GM23338 (cell line): Measurements from ENCODE around the gene HOXD1. TPM values are rescaled to one million over a fixed set of nuclear protein-coding genes. Genes with fewer than 3 reads are reported as not detected.
A peak's percentile ranks its signal among the peaks of the same experiment; 100 is the strongest.

Source experiments
- ATAC-seq: fragments of 200-7000 bp; cut with Tn5 transposase; 3 replicates; pipeline ENCODE4 v1.9.1; 2020
- DNase-seq: peaks from one replicate; pipeline ENCODE4 v3.0.0-alpha.2; 2015; ENCODE audit warnings: low spot score
- H2AFZ ChIP-seq: fragments of 200-600 bp; sonication (generic); 2 replicates; pipeline ENCODE4 v1.8.0; 2016; ENCODE audit warnings: antibody characterized with exemption, mild to moderate bottlenecking, moderate library complexity
- H3F3A ChIP-seq: fragments of 200-600 bp; sonication (generic); replicated peaks from 2 replicates; pipeline ENCODE4 v1.8.0; 2017; ENCODE audit warnings: antibody characterized with exemption, mixed run types, low read depth
- H3K27ac ChIP-seq: fragments of 200-600 bp; sonication (generic); 2 replicates; pipeline ENCODE4 v1.6.1; 2016; ENCODE audit warnings: low read depth
- H3K27me3 ChIP-seq: fragments of 200-600 bp; sonication (generic); 2 replicates; pipeline ENCODE4 v1.8.0; 2016; ENCODE audit warnings: mild to moderate bottlenecking, mixed run types, moderate library complexity; ENCODE audit not compliant: insufficient read depth
- H3K36me3 ChIP-seq: fragments of 200-600 bp; sonication (generic); 2 replicates; pipeline ENCODE4 v1.8.0; 2016; ENCODE audit warnings: mild to moderate bottlenecking; ENCODE audit not compliant: insufficient read depth
- H3K4me1 ChIP-seq: fragments of 200-600 bp; sonication (generic); 2 replicates; pipeline ENCODE4 v1.8.0; 2016; ENCODE audit warnings: mild to moderate bottlenecking, moderate library complexity; ENCODE audit not compliant: insufficient read depth
- H3K4me2 ChIP-seq: fragments of 200-600 bp; sonication (generic); 2 replicates; pipeline ENCODE4 v1.7.1; 2017; ENCODE audit warnings: mixed run types
- H3K4me3 ChIP-seq: fragments of 200-600 bp; sonication (generic); 2 replicates; pipeline ENCODE4 v1.6.1; 2016; ENCODE audit warnings: mixed run types
- H3K79me2 ChIP-seq: fragments of 200-600 bp; sonication (generic); replicated peaks from 2 replicates; pipeline ENCODE4 v1.8.0; 2017; ENCODE audit warnings: mild to moderate bottlenecking; ENCODE audit not compliant: insufficient read depth
- H3K9me2 ChIP-seq: fragments of 200-600 bp; sonication (generic); 2 replicates; pipeline ENCODE4 v1.8.0; 2017; ENCODE audit not compliant: insufficient read depth
- H4K20me1 ChIP-seq: fragments of 200-600 bp; sonication (generic); replicated peaks from 2 replicates; pipeline ENCODE4 v1.8.0; 2017; ENCODE audit warnings: mild to moderate bottlenecking; ENCODE audit not compliant: insufficient read depth
- H3K27ac Mint-ChIP-seq: 2 replicates; pipeline ENCODE4 v1.8.0; 2020; ENCODE audit warnings: inconsistent platforms, mild to moderate bottlenecking, moderate library complexity, mixed read lengths
- H3K27me3 Mint-ChIP-seq: 3 replicates; pipeline ENCODE4 v1.8.0; 2022; ENCODE audit warnings: low read depth, mild to moderate bottlenecking, moderate library complexity, mixed read lengths, inconsistent platforms; ENCODE audit not compliant: insufficient read depth, poor library complexity
- H3K36me3 Mint-ChIP-seq: 3 replicates; pipeline ENCODE4 v1.8.0; 2021; ENCODE audit warnings: low read depth, mild to moderate bottlenecking, inconsistent platforms, moderate library complexity, mixed read lengths
- H3K4me1 Mint-ChIP-seq: 3 replicates; pipeline ENCODE4 v1.8.0; 2020; ENCODE audit warnings: mild to moderate bottlenecking, inconsistent platforms, mixed read lengths
- H3K4me3 Mint-ChIP-seq: 3 replicates; pipeline ENCODE4 v1.8.0; 2021; ENCODE audit warnings: moderate library complexity, mild to moderate bottlenecking, inconsistent platforms, mixed read lengths
- H3K9me3 Mint-ChIP-seq: 3 replicates; pipeline ENCODE4 v1.8.0; 2020; ENCODE audit warnings: moderate library complexity, mild to moderate bottlenecking, inconsistent platforms, mixed read lengths
- EZH2 ChIP-seq: fragments of 200-600 bp; sonication (generic); IDR thresholded peaks from one replicate; pipeline ENCODE4 v1.8.0; 2017; ENCODE audit warnings: antibody characterized with exemption, mild to moderate bottlenecking, low read depth; ENCODE audit not compliant: unreplicated experiment
- EZH2phosphoT487 ChIP-seq: fragments of 200-600 bp; sonication (generic); IDR thresholded peaks from one replicate; pipeline ENCODE4 v1.8.1; 2018; ENCODE audit warnings: antibody characterized with exemption; ENCODE audit not compliant: unreplicated experiment
- JUNB ChIP-seq: IDR thresholded peaks from one replicate; pipeline ENCODE4 v1.6.1; 2016; ENCODE audit warnings: antibody characterized with exemption; ENCODE audit not compliant: unreplicated experiment
- POLR2AphosphoS5 ChIP-seq: IDR thresholded peaks from 2 replicates; pipeline ENCODE4 v1.6.1; 2016; ENCODE audit warnings: antibody characterized with exemption, low read depth
- STAT1 ChIP-seq: IDR thresholded peaks from one replicate; pipeline ENCODE4 v1.6.1; 2016; ENCODE audit warnings: antibody characterized with exemption; ENCODE audit not compliant: unreplicated experiment
- ZNF114 ChIP-seq: fragments of 250-450 bp; sonication (Bioruptor Pico); IDR thresholded peaks from 2 replicates; pipeline ENCODE4 v1.5.0; 2020; ENCODE audit warnings: mild to moderate bottlenecking, moderate library complexity
- ZNF331 ChIP-seq: fragments of 250-450 bp; sonication (Bioruptor Pico); IDR thresholded peaks from 2 replicates; pipeline ENCODE4 v1.5.0; 2020; ENCODE audit warnings: low read depth, mild to moderate bottlenecking, moderate library complexity
- polyA plus RNA-seq: library from polyadenylated mRNA; unstranded; fragments of >200 nt; fragmentation: Nextera tagmentation; extraction: Ambion mirVana; gene quantifications from 2 replicates; pipeline ENCODE4 v1.2.1, GENCODE V29; 2016
- total RNA-seq: library from RNA; depleted of rRNA; stranded (reverse); fragments of >200 nt; shearing (Covaris generic); gene quantifications from 2 replicates; pipeline ENCODE4 v1.2.3, GENCODE V29; 2014
- TF ChIP-seq, protein P1 (sequence below): IDR thresholded peaks from 2 replicates; pipeline ENCODE4 v1.6.1; 2016; ENCODE audit warnings: antibody characterized with exemption
- TF ChIP-seq, protein P2 (sequence below): IDR thresholded peaks from one replicate; pipeline ENCODE4 v1.6.1; 2018; ENCODE audit warnings: antibody characterized with exemption; ENCODE audit not compliant: unreplicated experiment
- TF ChIP-seq, protein P3 (sequence below), 2 experiments: fragments of 200-600 bp in 1 of 2; sonication (generic) in 1 of 2; conservative IDR thresholded peaks; 2 replicates each; pipeline versions ENCODE4 v1.5.1 to v1.6.1; 2016 to 2017; ENCODE audit warnings: antibody characterized with exemption in 2 of 2, low read depth in 2 of 2, mild to moderate bottlenecking in 2 of 2, moderate library complexity in 1 of 2

HOXD1 gene
- total and polyA plus RNA-seq, 2 experiments from 2014 or later = not detected

DNA sequence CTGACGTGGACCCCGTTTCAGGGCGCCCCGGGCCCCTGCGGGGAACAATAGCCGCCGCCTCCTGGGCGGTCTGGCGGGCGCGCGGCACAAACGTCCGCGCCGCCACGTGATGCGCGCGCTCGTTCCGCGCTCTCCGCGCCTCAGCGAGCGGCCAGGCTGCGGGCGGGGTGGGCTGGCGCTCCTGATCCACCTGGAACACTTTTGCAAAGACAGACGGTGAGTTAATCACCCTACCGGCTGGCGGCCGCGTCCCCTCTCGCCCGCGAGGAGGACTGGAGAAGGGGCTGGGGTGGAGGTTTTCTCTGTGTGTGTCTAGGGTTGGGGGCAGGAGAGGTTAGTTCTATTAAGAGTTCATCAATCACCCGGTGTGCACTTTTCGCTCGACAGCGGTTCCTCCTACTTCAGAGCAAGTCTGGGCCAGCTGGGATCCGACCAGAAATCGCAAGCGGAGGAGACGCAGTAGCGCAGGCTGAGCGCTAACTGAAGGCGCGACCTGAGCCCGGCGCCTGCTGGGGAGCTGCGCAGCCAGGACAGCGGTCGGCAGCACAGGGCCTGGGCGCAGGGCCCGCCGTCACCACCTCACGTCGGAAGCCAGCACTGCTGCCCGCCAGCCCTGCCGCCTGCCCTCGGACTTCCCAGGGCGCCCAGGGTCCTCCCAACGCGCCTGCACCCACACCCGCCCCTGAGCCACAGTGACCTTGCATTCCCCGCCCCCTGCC is 10.3 kb upstream of the HOXD1 start (continued):
- peak; percentile 79 for TF ChIP-seq EZH2phosphoT487
- no peak for TF ChIP-seq JUNB
- TF ChIP-seq ZNF114 (CRISPR knock-in tag) = no peak
- TF ChIP-seq, protein P1, sequence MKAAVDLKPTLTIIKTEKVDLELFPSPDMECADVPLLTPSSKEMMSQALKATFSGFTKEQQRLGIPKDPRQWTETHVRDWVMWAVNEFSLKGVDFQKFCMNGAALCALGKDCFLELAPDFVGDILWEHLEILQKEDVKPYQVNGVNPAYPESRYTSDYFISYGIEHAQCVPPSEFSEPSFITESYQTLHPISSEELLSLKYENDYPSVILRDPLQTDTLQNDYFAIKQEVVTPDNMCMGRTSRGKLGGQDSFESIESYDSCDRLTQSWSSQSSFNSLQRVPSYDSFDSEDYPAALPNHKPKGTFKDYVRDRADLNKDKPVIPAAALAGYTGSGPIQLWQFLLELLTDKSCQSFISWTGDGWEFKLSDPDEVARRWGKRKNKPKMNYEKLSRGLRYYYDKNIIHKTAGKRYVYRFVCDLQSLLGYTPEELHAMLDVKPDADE = no peak
- TF ChIP-seq POLR2AphosphoS5 = no peak
- TF ChIP-seq STAT1 = no peak
- TF ChIP-seq, protein P2, sequence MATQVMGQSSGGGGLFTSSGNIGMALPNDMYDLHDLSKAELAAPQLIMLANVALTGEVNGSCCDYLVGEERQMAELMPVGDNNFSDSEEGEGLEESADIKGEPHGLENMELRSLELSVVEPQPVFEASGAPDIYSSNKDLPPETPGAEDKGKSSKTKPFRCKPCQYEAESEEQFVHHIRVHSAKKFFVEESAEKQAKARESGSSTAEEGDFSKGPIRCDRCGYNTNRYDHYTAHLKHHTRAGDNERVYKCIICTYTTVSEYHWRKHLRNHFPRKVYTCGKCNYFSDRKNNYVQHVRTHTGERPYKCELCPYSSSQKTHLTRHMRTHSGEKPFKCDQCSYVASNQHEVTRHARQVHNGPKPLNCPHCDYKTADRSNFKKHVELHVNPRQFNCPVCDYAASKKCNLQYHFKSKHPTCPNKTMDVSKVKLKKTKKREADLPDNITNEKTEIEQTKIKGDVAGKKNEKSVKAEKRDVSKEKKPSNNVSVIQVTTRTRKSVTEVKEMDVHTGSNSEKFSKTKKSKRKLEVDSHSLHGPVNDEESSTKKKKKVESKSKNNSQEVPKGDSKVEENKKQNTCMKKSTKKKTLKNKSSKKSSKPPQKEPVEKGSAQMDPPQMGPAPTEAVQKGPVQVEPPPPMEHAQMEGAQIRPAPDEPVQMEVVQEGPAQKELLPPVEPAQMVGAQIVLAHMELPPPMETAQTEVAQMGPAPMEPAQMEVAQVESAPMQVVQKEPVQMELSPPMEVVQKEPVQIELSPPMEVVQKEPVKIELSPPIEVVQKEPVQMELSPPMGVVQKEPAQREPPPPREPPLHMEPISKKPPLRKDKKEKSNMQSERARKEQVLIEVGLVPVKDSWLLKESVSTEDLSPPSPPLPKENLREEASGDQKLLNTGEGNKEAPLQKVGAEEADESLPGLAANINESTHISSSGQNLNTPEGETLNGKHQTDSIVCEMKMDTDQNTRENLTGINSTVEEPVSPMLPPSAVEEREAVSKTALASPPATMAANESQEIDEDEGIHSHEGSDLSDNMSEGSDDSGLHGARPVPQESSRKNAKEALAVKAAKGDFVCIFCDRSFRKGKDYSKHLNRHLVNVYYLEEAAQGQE = no peak
- TF ChIP-seq, protein P3, sequence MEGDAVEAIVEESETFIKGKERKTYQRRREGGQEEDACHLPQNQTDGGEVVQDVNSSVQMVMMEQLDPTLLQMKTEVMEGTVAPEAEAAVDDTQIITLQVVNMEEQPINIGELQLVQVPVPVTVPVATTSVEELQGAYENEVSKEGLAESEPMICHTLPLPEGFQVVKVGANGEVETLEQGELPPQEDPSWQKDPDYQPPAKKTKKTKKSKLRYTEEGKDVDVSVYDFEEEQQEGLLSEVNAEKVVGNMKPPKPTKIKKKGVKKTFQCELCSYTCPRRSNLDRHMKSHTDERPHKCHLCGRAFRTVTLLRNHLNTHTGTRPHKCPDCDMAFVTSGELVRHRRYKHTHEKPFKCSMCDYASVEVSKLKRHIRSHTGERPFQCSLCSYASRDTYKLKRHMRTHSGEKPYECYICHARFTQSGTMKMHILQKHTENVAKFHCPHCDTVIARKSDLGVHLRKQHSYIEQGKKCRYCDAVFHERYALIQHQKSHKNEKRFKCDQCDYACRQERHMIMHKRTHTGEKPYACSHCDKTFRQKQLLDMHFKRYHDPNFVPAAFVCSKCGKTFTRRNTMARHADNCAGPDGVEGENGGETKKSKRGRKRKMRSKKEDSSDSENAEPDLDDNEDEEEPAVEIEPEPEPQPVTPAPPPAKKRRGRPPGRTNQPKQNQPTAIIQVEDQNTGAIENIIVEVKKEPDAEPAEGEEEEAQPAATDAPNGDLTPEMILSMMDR (conservative IDR thresholded peaks at IDR 0.05; ENCODE audit: low read depth in 2 of 2) = no peak
- TF ChIP-seq ZNF331 = no peak

DNA sequence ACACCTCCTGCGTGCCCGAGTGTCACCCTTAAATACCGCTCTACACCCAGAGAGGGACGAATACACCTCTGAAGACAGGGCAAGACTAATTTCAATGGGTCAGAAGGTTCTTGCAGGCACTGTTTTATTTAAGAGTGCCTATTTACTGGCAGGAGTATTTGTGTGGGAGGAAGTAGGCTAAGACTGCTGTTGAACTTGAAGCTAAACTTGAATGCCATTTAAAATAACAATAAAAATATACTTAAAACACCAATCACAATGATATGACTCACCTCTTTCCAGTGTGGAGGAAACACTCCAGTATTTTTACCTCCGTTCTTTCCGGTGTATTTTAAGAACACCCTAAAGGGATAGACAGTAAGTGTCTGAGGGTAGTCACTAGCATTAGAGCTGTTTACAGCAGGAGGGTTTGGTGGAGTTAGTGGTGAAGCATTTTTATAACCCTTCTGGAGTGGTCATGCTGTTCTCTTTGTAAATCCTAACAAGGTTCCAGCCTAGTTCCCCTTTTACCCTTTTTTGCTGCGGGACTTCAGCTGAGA is 9.6 kb upstream of the HOXD1 start:
- Mint-ChIP-seq H3K4me1 (peaks cover 38% of the 10 kb centered on the region), H3K9me3 (peaks cover 3% of the 10 kb centered on the region; the same call in 1 of the 3 replicates), H3K27me3 (peaks cover 99% of the 10 kb centered on the region), H3K36me3 (no peaks in the 10 kb centered on the region), H3K4me3 (peak overlapping the region; percentile 30; the same call in 1 of the 3 replicates), H3K27ac (no peak overlapping the region)
- ATAC-seq (no peak), DNase-seq (no peak)
- Histone ChIP-seq H3K4me3 (peak overlapping the region; percentile 70), H3K27me3 (peaks cover 100% of the 10 kb centered on the region), H3K4me2 (peak overlapping the region; percentile 92), H3F3A (peaks cover 41% of the 10 kb centered on the region), H3K27ac (no peak overlapping the region), H2AFZ (peak overlapping the region; percentile 95; the same call in 1 of the 2 replicates), H4K20me1 (peaks cover 35% of the 10 kb centered on the region), H3K9me2 (no peaks in the 10 kb centered on the region), H3K4me1 (peaks cover 43% of the 10 kb centered on the region), H3K36me3 (no peaks in the 10 kb centered on the region), H3K79me2 (no peaks in the 10 kb centered on the region)
- TF ChIP-seq EZH2 = peak; percentile 84
- TF ChIP-seq ZNF331 = no peak
